ENCODE results near the gene TCEANC2.
A peak's percentile ranks its signal among the peaks of the same experiment; 100 is the strongest.

Gene TCEANC2

GRCh38 chr1:54013393-54014008, 39.9 kb upstream of the TCEANC2 start:
- Histone ChIP-seq H2BK12ac (ENCODE audit: low read length in 2 of 2) (no peak overlapping the region), H2AK5ac (ENCODE audit: low read length, severe bottlenecking) (no peak overlapping the region), H3K4me2 (ENCODE audit: low read length, poor library complexity, severe bottlenecking) (no peak overlapping the region), H3K4ac (ENCODE audit: low read depth in 1 of 2, low read length in 2 of 2) (no peak overlapping the region), H2BK120ac (ENCODE audit: low read depth, low read length) (no peak overlapping the region), H3K23ac (ENCODE audit: low read length in 2 of 2) (no peak overlapping the region), H3K79me1 (replicated peaks; ENCODE audit: low read length, poor library complexity, severe bottlenecking) (no peaks in the 10 kb centered on the region), H3K14ac (ENCODE audit: low read length in 2 of 2) (no peak overlapping the region), H2BK15ac (ENCODE audit: low read depth, poor library complexity, severe bottlenecking) (no peak overlapping the region), H3K18ac (ENCODE audit: low read depth in 1 of 2, low read length in 2 of 2) (no peak overlapping the region), H3K9ac (ENCODE audit: low read length) (no peak overlapping the region), H2AFZ (ENCODE audit: low read depth, low read length) (no peak overlapping the region), H4K8ac (ENCODE audit: low read length) (no peak overlapping the region), H3K36me3 (ENCODE audit: control insufficient read depth in 1 of 2, insufficient read depth in 2 of 2, low read depth in 1 of 2, low read length in 2 of 2) (no peaks in the 10 kb centered on the region), H4K91ac (ENCODE audit: low read length) (no peak overlapping the region), H3K27me3 (ENCODE audit: control insufficient read depth in 1 of 2, insufficient read depth in 1 of 2, low read length in 2 of 2) (peaks cover 57 to 82% of the 10 kb centered on the region in 2 experiments), H3K27ac (ENCODE audit: low read length, poor library complexity, severe bottlenecking) (no peak overlapping the region), H2BK5ac (ENCODE audit: low read depth, low read length, poor library complexity, severe bottlenecking) (no peak overlapping the region), H3K4me3 (ENCODE audit: insufficient read depth in 1 of 2, low read depth in 1 of 2, low read length in 2 of 2) (no peak overlapping the region), H3K4me1 (ENCODE audit: control insufficient read depth, insufficient read depth, low read depth, low read length) (peaks cover 8% of the 10 kb centered on the region), H3K9me3 (ENCODE audit: control insufficient read depth, low read length) (no peaks in the 10 kb centered on the region)
- 77% methylated on average over 8 of the region's 8 CpGs for WGBS
- no peak for DNase-seq

- Histone ChIP-seq H3K9me3 (ENCODE audit: control insufficient read depth, low read length) (no peaks in the 10 kb centered on the region), H3K36me3 (ENCODE audit: control insufficient read depth in 1 of 2, insufficient read depth in 2 of 2, low read depth in 1 of 2, low read length in 2 of 2) (no peaks in the 10 kb centered on the region), H4K8ac (ENCODE audit: low read length) (no peak overlapping the region), H3K14ac (ENCODE audit: low read length in 2 of 2) (peak overlapping the region in 1 of 2 experiments; percentile 14), H3K27me3 (ENCODE audit: control insufficient read depth in 1 of 2, insufficient read depth in 1 of 2, low read length in 2 of 2) (peaks cover 62 to 82% of the 10 kb centered on the region in 2 experiments), H2AFZ (ENCODE audit: low read depth, low read length) (no peak overlapping the region), H2BK15ac (ENCODE audit: low read depth, poor library complexity, severe bottlenecking) (no peak overlapping the region), H2BK12ac (ENCODE audit: low read length in 2 of 2) (no peak overlapping the region), H4K91ac (ENCODE audit: low read length) (no peak overlapping the region), H3K23ac (ENCODE audit: low read length in 2 of 2) (no peak overlapping the region), H3K4me2 (ENCODE audit: low read length, poor library complexity, severe bottlenecking) (no peak overlapping the region), H3K9ac (ENCODE audit: low read length) (no peak overlapping the region), H3K4me1 (ENCODE audit: control insufficient read depth, insufficient read depth, low read depth, low read length) (peaks cover 8% of the 10 kb centered on the region), H3K27ac (ENCODE audit: low read length, poor library complexity, severe bottlenecking) (no peak overlapping the region), H2AK5ac (ENCODE audit: low read length, severe bottlenecking) (no peak overlapping the region), H2BK5ac (ENCODE audit: low read depth, low read length, poor library complexity, severe bottlenecking) (no peak overlapping the region), H3K79me1 (replicated peaks; ENCODE audit: low read length, poor library complexity, severe bottlenecking) (no peaks in the 10 kb centered on the region), H3K4ac (ENCODE audit: low read depth in 1 of 2, low read length in 2 of 2) (no peak overlapping the region), H2BK120ac (ENCODE audit: low read depth, low read length) (no peak overlapping the region), H3K4me3 (ENCODE audit: insufficient read depth in 1 of 2, low read depth in 1 of 2, low read length in 2 of 2) (no peak overlapping the region), H3K18ac (ENCODE audit: low read depth in 1 of 2, low read length in 2 of 2) (no peak overlapping the region)
- WGBS, result 60% methylated on average over 17 of the region's 17 CpGs
- DNase-seq, result no peak
Observed at GRCh38 chr1:54014009-54014629, 39.3 kb upstream of the TCEANC2 start.

GRCh38 chr1:54016343-54017282, 36.8 kb upstream of the TCEANC2 start:
- no peak overlapping the region for H2BK12ac ChIP-seq (ENCODE audit: low read length in 2 of 2)

GRCh38 chr1:54017979-54018378, 35.4 kb upstream of the TCEANC2 start, which contains the start of gene LDLRAD1:
Gene LDLRAD1, minus strand, starts transcription at chr1:54018186. Its CDS starts 74 bp downstream, at chr1:54018112.
- Histone ChIP-seq H2BK5ac (ENCODE audit: low read depth, low read length, poor library complexity, severe bottlenecking) (no peak within 1 kb of the TSS), H3K14ac (ENCODE audit: low read length in 2 of 2) (peak within 1 kb of the TSS in 1 of 2 experiments; percentile 81), H3K4me3 (ENCODE audit: insufficient read depth in 1 of 2, low read depth in 1 of 2, low read length in 2 of 2) (no peak within 1 kb of the TSS), H2BK120ac (ENCODE audit: low read depth, low read length) (no peak within 1 kb of the TSS), H3K27me3 (ENCODE audit: control insufficient read depth in 1 of 2, insufficient read depth in 1 of 2, low read length in 2 of 2) (peaks cover 48 to 50% of the 10 kb centered on the region in 2 experiments), H3K4ac (ENCODE audit: low read depth in 1 of 2, low read length in 2 of 2) (no peak within 1 kb of the TSS), H3K36me3 (ENCODE audit: control insufficient read depth in 1 of 2, insufficient read depth in 2 of 2, low read depth in 1 of 2, low read length in 2 of 2) (no peaks in the 10 kb centered on the region), H3K27ac (ENCODE audit: low read length, poor library complexity, severe bottlenecking) (no peak within 1 kb of the TSS), H4K8ac (ENCODE audit: low read length) (no peak within 1 kb of the TSS), H3K4me2 (ENCODE audit: low read length, poor library complexity, severe bottlenecking) (no peak within 1 kb of the TSS), H2AK5ac (ENCODE audit: low read length, severe bottlenecking) (no peak within 1 kb of the TSS), H2AFZ (ENCODE audit: low read depth, low read length) (no peak within 1 kb of the TSS), H3K23ac (ENCODE audit: low read length in 2 of 2) (no peak within 1 kb of the TSS), H3K79me1 (replicated peaks; ENCODE audit: low read length, poor library complexity, severe bottlenecking) (no peaks in the 10 kb centered on the region), H3K18ac (ENCODE audit: low read depth in 1 of 2, low read length in 2 of 2) (no peak within 1 kb of the TSS), H3K9me3 (ENCODE audit: control insufficient read depth, low read length) (no peaks in the 10 kb centered on the region), H3K4me1 (ENCODE audit: control insufficient read depth, insufficient read depth, low read depth, low read length) (peaks cover 8% of the 10 kb centered on the region), H2BK12ac (ENCODE audit: low read length in 2 of 2) (no peak within 1 kb of the TSS), H2BK15ac (ENCODE audit: low read depth, poor library complexity, severe bottlenecking) (no peak within 1 kb of the TSS), H4K91ac (ENCODE audit: low read length) (no peak within 1 kb of the TSS), H3K9ac (ENCODE audit: low read length) (no peak within 1 kb of the TSS)
- no peak for DNase-seq
- WGBS, result 61% methylated on average over 6 of the region's 6 CpGs

More at GRCh38 chr1:54016343-54017282, 36.8 kb upstream of the TCEANC2 start:
- no peak overlapping the region for H2BK15ac ChIP-seq (ENCODE audit: low read depth, poor library complexity, severe bottlenecking)
- H4K91ac ChIP-seq (ENCODE audit: low read length), result no peak overlapping the region
- no peak overlapping the region for H4K8ac ChIP-seq (ENCODE audit: low read length)
- no peak overlapping the region for H3K4me2 ChIP-seq (ENCODE audit: low read length, poor library complexity, severe bottlenecking)
- no peaks in the 10 kb centered on the region for H3K36me3 ChIP-seq (ENCODE audit: control insufficient read depth in 1 of 2, insufficient read depth in 2 of 2, low read depth in 1 of 2, low read length in 2 of 2)
- peak overlapping the region in 1 of 2 experiments; percentile 23 for H3K23ac ChIP-seq (ENCODE audit: low read length in 2 of 2)
- H3K18ac ChIP-seq (ENCODE audit: low read depth in 1 of 2, low read length in 2 of 2), result peak overlapping the region in 1 of 2 experiments; percentile 64
- H3K27me3 ChIP-seq (ENCODE audit: control insufficient read depth in 1 of 2, insufficient read depth in 1 of 2, low read length in 2 of 2), result peaks cover 54 to 62% of the 10 kb centered on the region in 2 experiments
- no peaks in the 10 kb centered on the region for H3K9me3 ChIP-seq (ENCODE audit: control insufficient read depth, low read length)
- H3K14ac ChIP-seq (ENCODE audit: low read length in 2 of 2), result peak overlapping the region in 1 of 2 experiments; percentile 62
- H3K4me3 ChIP-seq (ENCODE audit: insufficient read depth in 1 of 2, low read depth in 1 of 2, low read length in 2 of 2), result no peak overlapping the region
- no peak overlapping the region for H2BK120ac ChIP-seq (ENCODE audit: low read depth, low read length)
- H2AFZ ChIP-seq (ENCODE audit: low read depth, low read length), result no peak overlapping the region
- peaks cover 8% of the 10 kb centered on the region for H3K4me1 ChIP-seq (ENCODE audit: control insufficient read depth, insufficient read depth, low read depth, low read length)
- no peak overlapping the region for H3K27ac ChIP-seq (ENCODE audit: low read length, poor library complexity, severe bottlenecking)
- no peak overlapping the region for H2BK5ac ChIP-seq (ENCODE audit: low read depth, low read length, poor library complexity, severe bottlenecking)
- no peak overlapping the region for H3K9ac ChIP-seq (ENCODE audit: low read length)
- WGBS, result 38% methylated on average over 8 of the region's 8 CpGs
- H3K4ac ChIP-seq (ENCODE audit: low read depth in 1 of 2, low read length in 2 of 2), result no peak overlapping the region
- H3K79me1 ChIP-seq (replicated peaks; ENCODE audit: low read length, poor library complexity, severe bottlenecking), result no peaks in the 10 kb centered on the region
- no peak overlapping the region for H2AK5ac ChIP-seq (ENCODE audit: low read length, severe bottlenecking)
- DNase-seq, result peak; percentile 80
